Activated T-cell treated with anti-CD3 and anti-CD28 coated beads, Interleukin-2, amount 50 U/mL, for 48 hours (primary cell): ENCODE measurements around the gene CCDC102B.
"Not testable (repeated sequence)": the region's sequence is repeated elsewhere in the genome, so short reads cannot be mapped to it uniquely, and the experiment has no call there.

Source experiments
- DNase-seq, 2 experiments: peaks; one replicate each; pipeline ENCODE4 v3.0.0-alpha.2; 2020

Gene CCDC102B

DNA sequence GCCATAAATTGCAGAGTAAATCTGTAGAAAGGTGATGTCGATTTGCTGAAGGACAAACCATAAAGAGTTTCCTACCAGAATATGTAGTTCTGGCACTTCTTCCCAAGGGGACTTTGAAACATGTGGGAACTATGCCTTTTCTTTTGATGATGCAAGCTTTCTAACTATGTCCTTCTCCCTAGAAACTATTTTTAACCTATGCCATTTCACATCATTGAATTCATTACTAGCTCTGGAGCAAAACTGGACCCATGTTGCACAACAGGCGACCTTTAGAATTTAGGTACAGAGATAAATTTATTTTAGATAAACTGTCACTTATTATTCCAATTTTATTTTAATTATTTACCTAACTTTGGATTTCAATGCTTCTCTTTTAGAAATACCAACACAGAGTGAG, 186.5 kb downstream of the CCDC102B start:
- DNase-seq = no peak

DNA sequence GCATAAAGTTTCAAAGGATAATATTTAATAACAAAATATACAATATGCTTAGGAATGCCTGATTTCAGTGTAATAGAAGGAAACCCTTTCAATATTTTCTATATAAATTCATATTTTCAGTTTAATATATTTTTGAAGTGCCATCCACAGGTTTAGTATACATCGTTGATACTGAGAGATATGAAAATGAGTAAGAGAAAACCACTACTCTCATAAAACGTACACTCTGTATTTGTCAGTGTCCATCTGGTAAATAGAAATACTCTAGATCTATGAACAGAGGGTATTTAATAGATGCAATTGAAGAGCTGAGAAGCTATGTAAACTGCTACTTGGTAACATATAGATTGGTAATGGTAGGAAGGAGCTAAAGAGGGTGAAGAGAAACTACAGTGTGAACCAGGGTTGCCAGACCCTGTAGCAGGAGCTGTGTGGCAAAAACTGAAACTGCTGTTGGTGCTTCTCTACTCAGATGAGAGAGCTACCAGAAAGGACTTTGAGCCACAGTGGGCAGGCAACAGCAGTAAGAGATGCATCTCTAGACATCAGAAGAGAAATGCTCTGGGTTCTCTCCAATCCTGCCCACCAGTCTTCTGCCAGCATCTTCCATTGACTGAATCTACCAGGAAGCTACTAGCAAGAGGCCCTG, 187.4 kb downstream of the CCDC102B start:
- DNase-seq = no peak

DNA sequence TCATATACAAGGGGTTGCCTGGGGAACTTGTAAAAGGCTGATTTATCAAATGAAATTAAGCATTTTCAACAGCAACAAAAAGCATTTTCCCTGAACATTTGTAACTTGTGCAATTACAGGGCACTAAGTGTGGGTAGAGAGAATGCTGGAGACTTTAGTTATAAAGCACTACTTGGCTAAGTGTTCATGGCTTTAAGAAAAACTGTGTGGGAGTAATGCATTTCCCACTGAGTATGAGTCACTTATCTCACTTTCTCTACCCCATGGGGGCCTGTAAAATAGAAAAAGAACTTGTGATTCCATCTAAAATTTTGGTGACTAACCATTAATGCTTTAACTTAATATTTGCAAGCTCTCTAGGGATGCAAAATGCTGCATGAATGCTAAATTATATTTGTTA, 193.4 kb downstream of the CCDC102B start:
- DNase-seq = no peak

DNA sequence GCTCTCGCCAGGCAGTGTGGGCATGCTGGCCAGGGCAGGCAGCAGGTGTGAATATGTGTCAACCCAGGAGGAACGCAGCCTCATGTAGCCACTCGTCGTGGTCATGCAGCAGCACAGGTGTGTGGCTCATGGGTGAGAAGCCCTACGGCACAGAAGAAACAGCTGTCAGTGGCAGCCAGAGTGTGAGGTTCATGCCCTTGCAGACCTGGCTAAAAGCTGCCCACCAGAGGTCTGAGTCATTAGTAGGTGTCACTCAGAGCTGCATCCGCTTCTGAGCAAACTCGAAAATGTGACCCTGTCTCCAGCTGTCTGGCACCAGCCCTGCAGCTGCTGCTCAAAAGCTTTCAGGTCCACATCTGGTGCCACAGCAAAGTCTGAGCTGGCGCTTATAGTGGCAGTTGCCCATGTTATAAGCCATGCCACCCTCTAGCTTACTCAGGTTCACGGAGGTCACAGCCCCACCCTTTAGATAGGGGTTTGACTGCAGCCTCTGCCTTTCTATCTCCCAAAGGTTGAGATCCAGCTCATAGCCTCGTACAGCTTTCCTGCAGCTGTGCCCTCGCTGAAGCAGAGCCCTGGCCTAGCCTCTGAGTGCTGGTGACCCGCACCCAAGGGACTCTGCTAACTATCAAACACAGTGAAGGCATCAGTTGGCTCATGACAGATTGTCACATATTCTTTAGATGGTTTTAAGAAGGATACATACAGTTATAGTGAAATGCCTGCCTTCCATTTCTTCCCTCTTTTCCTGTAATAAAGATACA, 195.0 kb downstream of the CCDC102B start:
- DNase-seq = no peak

- no peak for DNase-seq
Observed at GRCh38 chr18:68995675-68996074, 197.8 kb downstream of the CCDC102B start.

GRCh38 chr18:68997845-68998244, 200.0 kb downstream of the CCDC102B start:
- DNase-seq = no peak

- no peak for DNase-seq
Observed at GRCh38 chr18:69000366-69000765, 202.5 kb downstream of the CCDC102B start.

DNA sequence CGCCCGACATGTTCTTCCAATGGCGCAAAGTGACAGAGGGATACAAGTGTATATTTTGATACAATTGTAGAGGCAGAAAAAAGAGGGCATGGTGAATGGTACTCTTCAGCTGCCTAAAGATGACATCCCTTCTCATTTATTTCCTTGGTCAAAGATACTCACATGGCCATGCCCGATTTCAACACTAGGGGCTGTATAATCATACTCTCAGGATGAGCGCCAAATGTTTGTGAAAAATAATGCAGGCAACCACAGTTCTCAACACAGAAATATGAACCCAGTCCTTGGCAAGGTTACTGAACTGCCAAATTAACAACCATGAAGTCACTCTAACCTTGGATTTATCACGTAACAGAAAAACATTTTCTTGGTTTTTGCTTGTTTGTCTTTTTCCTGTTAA, 204.4 kb downstream of the CCDC102B start:
- no peak for DNase-seq

DNA sequence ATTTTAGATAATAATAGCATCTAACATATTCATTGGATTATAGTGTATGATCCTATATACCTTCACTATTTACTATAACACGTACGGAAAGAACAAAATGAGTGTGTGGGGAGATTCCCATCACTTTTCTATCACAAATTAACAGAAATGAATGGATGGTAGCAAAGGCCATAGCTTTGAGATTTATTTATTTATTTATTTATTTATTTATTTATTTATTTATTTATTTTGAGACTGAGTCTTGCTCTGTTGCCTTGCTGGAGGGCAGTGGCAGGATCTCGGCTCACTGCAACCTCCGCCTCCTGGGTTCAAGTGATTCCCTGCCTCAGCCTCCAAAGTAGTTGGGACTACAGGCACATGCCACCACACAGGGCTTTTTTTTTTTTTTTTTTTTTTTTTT, 208.3 kb downstream of the CCDC102B start:
- not testable (repeated sequence) for DNase-seq

DNA sequence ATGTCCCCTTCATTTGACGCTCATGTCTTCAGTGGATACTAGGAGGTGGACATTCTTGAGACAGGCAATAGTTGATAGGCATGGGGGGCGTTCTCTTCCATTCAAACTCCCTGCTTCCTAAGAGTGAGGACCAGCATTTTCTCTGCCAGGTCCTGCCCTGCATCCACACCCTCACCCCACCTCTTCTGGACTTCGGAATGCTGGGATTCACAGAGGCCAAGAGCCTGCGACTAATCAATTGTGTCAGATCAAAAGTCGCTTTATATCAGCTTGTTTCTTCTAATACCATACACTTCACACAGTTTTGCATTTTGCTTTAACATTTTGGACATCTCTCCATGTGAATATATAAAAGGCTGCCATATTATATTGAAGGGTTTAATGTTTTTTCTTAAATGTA, 210.7 kb downstream of the CCDC102B start:
- DNase-seq = no peak

- DNase-seq = no peak
Observed at GRCh38 chr18:69021211-69021805, 223.4 kb downstream of the CCDC102B start.

- DNase-seq = no peak
Observed at GRCh38 chr18:69022426-69022825, 224.5 kb downstream of the CCDC102B start.

GRCh38 chr18:69031571-69031970, 233.7 kb downstream of the CCDC102B start:
- no peak for DNase-seq

DNA sequence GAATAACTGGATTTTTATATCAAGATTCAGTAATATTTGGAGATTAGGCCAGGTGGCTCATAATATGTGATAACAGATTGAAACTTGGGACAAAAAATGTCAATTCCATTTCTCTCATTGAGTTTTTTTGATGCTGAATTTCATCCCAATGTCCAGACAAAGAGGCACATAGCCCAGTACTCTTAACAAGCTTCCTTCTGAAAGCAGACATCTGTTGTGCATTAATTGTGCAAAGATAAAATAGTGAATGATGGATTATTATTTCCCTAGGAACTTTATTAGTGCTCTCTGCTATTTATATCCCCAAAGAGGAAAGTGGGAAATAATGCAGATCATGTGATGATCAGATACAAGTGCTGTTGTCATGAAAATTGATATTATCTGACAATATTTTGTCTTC, 234.1 kb downstream of the CCDC102B start:
- no peak for DNase-seq

- DNase-seq = no peak
Observed at GRCh38 chr18:69035756-69036155, 237.9 kb downstream of the CCDC102B start.

GRCh38 chr18:69044215-69044614, 246.3 kb downstream of the CCDC102B start:
- DNase-seq = no peak

DNA sequence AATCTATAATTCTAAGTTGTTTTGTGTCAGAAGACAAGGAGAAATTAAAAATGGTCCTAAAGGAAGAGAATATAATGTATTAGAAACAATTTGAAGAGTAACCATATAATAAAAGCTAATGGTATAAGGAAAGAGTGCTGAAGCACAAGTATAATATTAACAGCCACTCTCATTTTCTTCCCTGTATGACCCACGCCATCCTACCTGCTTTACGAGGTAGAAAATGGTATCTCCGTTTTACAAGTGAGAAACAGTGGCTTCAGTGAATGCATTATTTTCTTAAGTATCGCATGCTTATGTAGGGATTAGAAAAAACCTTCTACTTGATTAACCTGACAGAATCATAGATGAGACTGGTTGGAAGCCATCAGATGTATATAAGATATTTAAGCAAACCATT, 266.2 kb downstream of the CCDC102B start:
- no peak for DNase-seq

GRCh38 chr18:69067048-69067447, 269.2 kb downstream of the CCDC102B start:
- no peak for DNase-seq

DNA sequence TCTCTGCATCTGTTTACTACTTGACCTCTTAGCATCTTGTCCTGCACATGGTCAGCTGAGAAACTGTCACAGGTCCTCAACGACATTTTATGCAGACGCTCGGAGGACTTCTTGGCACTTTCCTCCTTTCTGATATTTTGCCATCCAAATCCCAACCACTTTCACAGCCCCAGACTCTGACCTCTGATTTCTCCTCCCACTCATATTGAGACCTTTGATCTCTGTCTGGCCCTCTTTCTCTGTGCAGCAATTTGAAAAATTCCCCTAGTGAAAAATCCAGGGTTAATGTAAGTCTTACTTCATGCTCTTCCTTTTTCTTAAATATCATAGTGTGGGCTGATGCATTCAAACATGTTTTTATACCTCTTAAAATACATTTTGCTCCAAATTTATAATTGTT, 273.8 kb downstream of the CCDC102B start:
- no peak for DNase-seq

DNA sequence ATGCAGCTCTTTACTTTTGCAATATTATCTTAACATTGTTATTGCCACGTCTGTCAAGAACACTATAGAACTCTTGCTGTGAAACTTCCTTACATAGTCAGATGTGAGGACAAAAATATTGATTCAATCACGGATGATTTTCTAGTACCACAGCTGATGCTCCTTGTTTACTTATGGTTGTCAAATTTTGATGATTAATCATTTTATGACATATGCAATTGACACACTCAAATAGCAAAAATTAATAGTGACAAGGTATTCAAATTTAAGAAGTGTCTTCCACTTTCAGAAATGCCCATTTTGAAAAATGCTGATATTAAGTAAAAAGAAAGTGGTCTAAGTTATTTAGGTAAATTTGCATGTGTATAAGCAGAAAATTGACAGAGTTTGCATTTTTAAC, 284.0 kb downstream of the CCDC102B start:
- DNase-seq = no peak

- DNase-seq = no peak
Observed at GRCh38 chr18:69082499-69082898, 284.6 kb downstream of the CCDC102B start.

- DNase-seq = no peak
Observed at GRCh38 chr18:69085951-69086350, 288.1 kb downstream of the CCDC102B start.

DNA sequence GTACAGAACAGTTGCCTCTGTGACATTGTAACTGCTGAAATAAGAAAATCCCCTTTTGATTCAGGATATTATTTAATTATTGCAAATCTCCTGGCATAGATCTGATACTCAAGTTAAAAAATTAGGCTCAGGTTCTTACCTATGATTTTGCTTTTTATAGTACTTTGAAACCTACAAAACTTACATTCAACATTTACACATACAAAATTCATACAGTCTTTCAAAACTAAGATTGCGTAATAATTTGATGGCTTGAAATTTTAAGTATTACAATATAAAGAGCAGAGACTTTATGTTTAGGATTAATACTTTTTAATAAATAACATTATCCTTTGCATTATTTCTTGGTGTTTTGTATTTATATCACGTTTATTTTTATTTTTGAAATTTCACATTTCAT, 291.1 kb downstream of the CCDC102B start:
- no peak for DNase-seq

DNA sequence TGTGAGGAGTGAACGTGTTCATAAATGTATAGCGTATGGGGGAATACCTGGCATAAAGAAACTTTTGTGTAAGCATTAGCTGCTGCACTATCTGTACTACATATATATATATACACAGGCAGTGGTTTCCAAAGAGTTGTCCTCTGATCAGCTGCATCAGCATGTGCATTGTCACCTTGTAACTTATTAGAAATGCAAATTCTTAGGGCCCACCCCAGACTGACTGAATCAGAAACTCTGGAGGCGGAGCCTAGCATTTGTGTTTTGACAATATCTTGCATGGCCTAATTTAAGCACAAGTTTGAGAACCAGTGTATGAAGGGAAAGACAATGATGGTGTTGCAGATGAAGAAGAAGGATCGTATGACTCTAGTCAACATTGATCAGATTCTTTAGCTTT, 299.5 kb downstream of the CCDC102B start:
- no peak for DNase-seq
